Keratinocyte (primary cell): ENCODE data around the gene CYP1A1.

Source experiments
- CTCF ChIP-seq, 3 experiments: IDR thresholded peaks in 1 of 3; conservative IDR thresholded peaks in 1 of 3; optimal IDR thresholded peaks in 1 of 3; 2 replicates in 2 of 3; 3 replicates in 1 of 3; pipeline versions ENCODE3 to v1.5.1; 2011; ENCODE audit warnings: low read length in 3 of 3, mild to moderate bottlenecking in 3 of 3, moderate library complexity in 2 of 3, control low read depth in 1 of 3, inconsistent platforms in 1 of 3; ENCODE audit not compliant: insufficient read depth in 2 of 3; ENCODE audit errors: extremely low read depth in 1 of 3
- EZH2 ChIP-seq: IDR thresholded peaks from one replicate; pipeline ENCODE4 v1.6.1; 2012; ENCODE audit warnings: inconsistent platforms, mild to moderate bottlenecking, low read length, moderate library complexity

DNA sequence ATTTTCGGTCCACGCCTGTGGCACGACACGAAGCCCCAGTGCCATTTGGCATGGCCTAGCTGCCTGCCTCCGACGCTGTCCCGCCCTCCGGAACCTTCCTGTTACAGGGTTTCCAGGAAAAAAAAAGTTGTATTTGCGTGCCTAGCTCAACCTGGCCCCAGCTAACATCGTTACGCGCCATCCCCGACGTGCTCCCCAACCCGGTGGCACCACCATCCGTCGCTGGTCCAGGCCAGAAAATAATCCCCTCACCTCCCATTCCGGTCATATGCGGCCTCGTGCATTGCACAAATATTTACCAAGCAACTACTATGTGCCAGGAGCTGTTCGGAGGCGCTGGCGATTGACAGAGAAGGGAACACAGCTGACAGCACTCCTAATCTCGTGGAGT lies 1.4 kb upstream of the CYP1A1 start:
- TF ChIP-seq CTCF (optimal IDR thresholded peaks at IDR 0.05 in 1 of 3, IDR thresholded peaks at IDR 0.05 in 1 of 3, conservative IDR thresholded peaks at IDR 0.05 in 1 of 3; ENCODE audit: extremely low read depth in 1 of 3, insufficient read depth in 2 of 3, low read length in 3 of 3) (no peak), EZH2 (no peak)
